Keratinocyte (primary cell): ENCODE data around the gene EYS. TPM values are rescaled to one million over a fixed set of nuclear protein-coding genes. Genes with fewer than 3 reads are reported as not detected.

Experiments used
- DNase-seq: peaks from one replicate; pipeline ENCODE4 v3.0.0-alpha.2; 2011; ENCODE audit warnings: low read depth, missing footprints, low spot score
- FAIRE-seq: peaks from 2 replicates; lab custom pipeline; 2011; peaks lifted over from hg19 to GRCh38; lab: Jason Lieb, UNC
- H2AFZ ChIP-seq: 2 replicates; pipeline ENCODE4 v1.6.0; 2012; ENCODE audit warnings: low read length, control low read depth, inconsistent platforms; ENCODE audit not compliant: control insufficient read depth
- H3K27ac ChIP-seq: 2 replicates; pipeline ENCODE4 v1.5.1; 2011; ENCODE audit warnings: low read length; ENCODE audit not compliant: control insufficient read depth, insufficient read depth
- H3K27me3 ChIP-seq: 3 replicates; pipeline ENCODE4 v1.6.0; 2011; ENCODE audit warnings: low read length; ENCODE audit not compliant: control insufficient read depth, insufficient read depth; ENCODE audit errors: extremely low read depth
- H3K36me3 ChIP-seq, 2 experiments: 2 replicates in 1 of 2; 3 replicates in 1 of 2; pipeline ENCODE4 v1.5.1; 2011; ENCODE audit warnings: low read length in 2 of 2, mild to moderate bottlenecking in 1 of 2; ENCODE audit not compliant: control insufficient read depth in 2 of 2, insufficient read depth in 2 of 2; ENCODE audit errors: extremely low read depth in 1 of 2
- H3K4me1 ChIP-seq: 3 replicates; pipeline ENCODE4 v1.5.1; 2011; ENCODE audit warnings: low read length; ENCODE audit not compliant: control insufficient read depth, insufficient read depth; ENCODE audit errors: extremely low read depth
- H3K4me2 ChIP-seq: 3 replicates; pipeline ENCODE4 v1.6.0; 2011; ENCODE audit warnings: low read depth, low read length; ENCODE audit not compliant: control insufficient read depth, insufficient read depth; ENCODE audit errors: extremely low read depth
- H3K4me3 ChIP-seq, 3 experiments: fragments of 200-600 bp in 1 of 3; sonication (generic) in 1 of 3; 2 replicates in 2 of 3; 3 replicates in 1 of 3; pipeline ENCODE4 v1.5.1; 2011 to 2016; ENCODE audit warnings: low read length in 3 of 3, mild to moderate bottlenecking in 3 of 3, control low read depth in 2 of 3, inconsistent platforms in 1 of 3, low read depth in 1 of 3, mixed read lengths in 1 of 3, mixed run types in 1 of 3, moderate library complexity in 1 of 3; ENCODE audit not compliant: control insufficient read depth in 2 of 3, insufficient read depth in 2 of 3; ENCODE audit errors: extremely low read depth in 1 of 3
- H3K79me2 ChIP-seq: 2 replicates; pipeline ENCODE4 v1.6.0; 2012; ENCODE audit warnings: low read length; ENCODE audit not compliant: control insufficient read depth, insufficient read depth
- H3K9ac ChIP-seq: 3 replicates; pipeline ENCODE4 v1.6.0; 2011; ENCODE audit warnings: low read length; ENCODE audit not compliant: control insufficient read depth, insufficient read depth; ENCODE audit errors: extremely low read depth
- H3K9me1 ChIP-seq: 3 replicates; pipeline ENCODE4 v1.6.0; 2011; ENCODE audit warnings: low read length; ENCODE audit not compliant: control insufficient read depth, insufficient read depth; ENCODE audit errors: extremely low read depth
- H3K9me3 ChIP-seq: 2 replicates; pipeline ENCODE4 v1.5.1; 2012; ENCODE audit warnings: low read depth, low read length; ENCODE audit not compliant: control insufficient read depth
- H4K20me1 ChIP-seq: 3 replicates; pipeline ENCODE4 v1.6.0; 2011; ENCODE audit warnings: low read length; ENCODE audit not compliant: control insufficient read depth, insufficient read depth; ENCODE audit errors: extremely low read depth
- CTCF ChIP-seq, 3 experiments: IDR thresholded peaks in 1 of 3; conservative IDR thresholded peaks in 1 of 3; optimal IDR thresholded peaks in 1 of 3; 2 replicates in 2 of 3; 3 replicates in 1 of 3; pipeline versions ENCODE3 to v1.5.1; 2011; ENCODE audit warnings: low read length in 3 of 3, mild to moderate bottlenecking in 3 of 3, moderate library complexity in 2 of 3, control low read depth in 1 of 3, inconsistent platforms in 1 of 3; ENCODE audit not compliant: insufficient read depth in 2 of 3; ENCODE audit errors: extremely low read depth in 1 of 3
- EZH2 ChIP-seq: IDR thresholded peaks from one replicate; pipeline ENCODE4 v1.6.1; 2012; ENCODE audit warnings: inconsistent platforms, mild to moderate bottlenecking, low read length, moderate library complexity
- dilution Hi-C: fragments of 300-500 bp; cut with MboI; formaldehyde crosslinking; loops from one replicate; pipeline ENCODE4 v1.7.0; 2020; ENCODE audit warnings: low sequenced_read_pairs; ENCODE audit not compliant: extremely low pct_ligation_motif_present
- polyA plus RNA-seq, 5 experiments: library from polyadenylated mRNA; depleted of rRNA in 3 of 5; stranded (reverse) in 3 of 5; stranded (forward) in 1 of 5; unstranded in 1 of 5; fragments of >200 nt; gene quantifications; 1 replicate in 1 of 5; 2 replicates in 3 of 5; 3 replicates in 1 of 5; pipeline versions ENCODE4 v1.2.1 to v1.2.3, GENCODE V29; 2011 to 2012; ENCODE audit warnings: missing spikeins in 2 of 5, low read depth in 1 of 5, low replicate concordance in 1 of 5

EYS gene
- polyA plus RNA-seq, 1 donor (not counting 4 experiments of a cell fraction or from before 2014, with no cell fraction given), result 0.34 TPM

- H4K20me1 ChIP-seq, result no peaks in the 10 kb centered on the region
- no peak for FAIRE-seq
- TF ChIP-seq CTCF (optimal IDR thresholded peaks at IDR 0.05 in 1 of 3, IDR thresholded peaks at IDR 0.05 in 1 of 3, conservative IDR thresholded peaks at IDR 0.05 in 1 of 3; ENCODE audit: extremely low read depth in 1 of 3, insufficient read depth in 2 of 3, low read length in 3 of 3) (no peak), EZH2 (no peak)
Measured at GRCh38 chr6:64908104-64908503, 798.9 kb downstream of the EYS start.

GRCh38 chr6:64904616-64905015 is 802.4 kb downstream of the EYS start:
- H3K4me1 ChIP-seq, result no peaks in the 10 kb centered on the region
- no peak for FAIRE-seq
- dilution Hi-C loops, result no loop called here
- no peaks in the 10 kb centered on the region for H4K20me1 ChIP-seq
- H3K9ac ChIP-seq, result no peak overlapping the region
- H3K9me1 ChIP-seq, result no peaks in the 10 kb centered on the region
- no peaks in the 10 kb centered on the region for H3K79me2 ChIP-seq
- no peak overlapping the region for H3K27ac ChIP-seq
- no peak overlapping the region for H3K4me3 ChIP-seq
- H2AFZ ChIP-seq, result no peak overlapping the region
- H3K9me3 ChIP-seq, result no peaks in the 10 kb centered on the region
- H3K27me3 ChIP-seq, result no peaks in the 10 kb centered on the region
- no peak for DNase-seq
- H3K4me2 ChIP-seq, result no peak overlapping the region
- TF ChIP-seq CTCF (optimal IDR thresholded peaks at IDR 0.05 in 1 of 3, IDR thresholded peaks at IDR 0.05 in 1 of 3, conservative IDR thresholded peaks at IDR 0.05 in 1 of 3; ENCODE audit: extremely low read depth in 1 of 3, insufficient read depth in 2 of 3, low read length in 3 of 3) (no peak), EZH2 (no peak)
- H3K36me3 ChIP-seq, result no peaks in the 10 kb centered on the region

More at GRCh38 chr6:64908104-64908503, 798.9 kb downstream of the EYS start:
- no peaks in the 10 kb centered on the region for H3K79me2 ChIP-seq
- H3K36me3 ChIP-seq, result no peaks in the 10 kb centered on the region
- H3K9me1 ChIP-seq, result no peaks in the 10 kb centered on the region
- H3K27me3 ChIP-seq, result no peaks in the 10 kb centered on the region
- no peak overlapping the region for H2AFZ ChIP-seq
- dilution Hi-C loops, result no loop called here
- H3K4me3 ChIP-seq, result no peak overlapping the region
- H3K4me2 ChIP-seq, result no peak overlapping the region
- H3K9me3 ChIP-seq, result no peaks in the 10 kb centered on the region
- no peak for DNase-seq
- no peak overlapping the region for H3K27ac ChIP-seq
- H3K4me1 ChIP-seq, result no peaks in the 10 kb centered on the region
- H3K9ac ChIP-seq, result no peak overlapping the region
